ENCODE measurements around the gene C12orf60.

The C12orf60 gene

GRCh38 chr12:14850929-14851663, 47.6 kb downstream of the C12orf60 start:
- Mint-ChIP-seq H3K9me3 (no peaks in the 10 kb centered on the region), H3K36me3 (ENCODE audit: low read depth) (no peaks in the 10 kb centered on the region), H3K27me3 (ENCODE audit: low read depth) (peaks cover 3% of the 10 kb centered on the region), H3K27ac (no peak overlapping the region), H3K4me1 (ENCODE audit: low read depth) (no peaks in the 10 kb centered on the region), H3K4me3 (no peak overlapping the region)
- DNase-seq (ENCODE audit: low spot score), result no peak

GRCh38 chr12:14852880-14853279, 49.4 kb downstream of the C12orf60 start:
- H3K4me3 Mint-ChIP-seq, result no peak overlapping the region
- H3K4me1 Mint-ChIP-seq (ENCODE audit: low read depth), result no peaks in the 10 kb centered on the region
- peaks cover 3% of the 10 kb centered on the region for H3K27me3 Mint-ChIP-seq (ENCODE audit: low read depth)
- no peak overlapping the region for H3K27ac Mint-ChIP-seq
- H3K9me3 Mint-ChIP-seq, result peaks cover 5% of the 10 kb centered on the region
- no peaks in the 10 kb centered on the region for H3K36me3 Mint-ChIP-seq (ENCODE audit: low read depth)
- DNase-seq (ENCODE audit: low spot score), result no peak

- peaks cover 5% of the 10 kb centered on the region for H3K9me3 Mint-ChIP-seq
- H3K4me3 Mint-ChIP-seq, result no peak overlapping the region
- peaks cover 6% of the 10 kb centered on the region for H3K27me3 Mint-ChIP-seq (ENCODE audit: low read depth)
- no peaks in the 10 kb centered on the region for H3K4me1 Mint-ChIP-seq (ENCODE audit: low read depth)
- DNase-seq (ENCODE audit: low spot score), result no peak
- no peaks in the 10 kb centered on the region for H3K36me3 Mint-ChIP-seq (ENCODE audit: low read depth)
- no peak overlapping the region for H3K27ac Mint-ChIP-seq
Measured at GRCh38 chr12:14853961-14854360, 50.5 kb downstream of the C12orf60 start.

- Mint-ChIP-seq H3K9me3 (peaks cover 11% of the 10 kb centered on the region), H3K4me1 (ENCODE audit: low read depth) (no peaks in the 10 kb centered on the region), H3K27ac (no peak overlapping the region), H3K27me3 (ENCODE audit: low read depth) (peaks cover 4% of the 10 kb centered on the region), H3K36me3 (ENCODE audit: low read depth) (no peaks in the 10 kb centered on the region), H3K4me3 (no peak overlapping the region)
- DNase-seq (ENCODE audit: low spot score), result no peak
Measured at GRCh38 chr12:14854586-14855183, 51.2 kb downstream of the C12orf60 start.

GRCh38 chr12:14858513-14858912, 55.0 kb downstream of the C12orf60 start:
- Mint-ChIP-seq H3K9me3 (peaks cover 25% of the 10 kb centered on the region), H3K4me3 (no peak overlapping the region), H3K4me1 (ENCODE audit: low read depth) (peaks cover 1% of the 10 kb centered on the region), H3K27me3 (ENCODE audit: low read depth) (peaks cover 3% of the 10 kb centered on the region), H3K36me3 (ENCODE audit: low read depth) (peaks cover 3% of the 10 kb centered on the region), H3K27ac (no peak overlapping the region)
- no peak for DNase-seq (ENCODE audit: low spot score)

- no peak for DNase-seq (ENCODE audit: low spot score)
- H3K4me1 Mint-ChIP-seq (ENCODE audit: low read depth), result peaks cover 1% of the 10 kb centered on the region
- H3K9me3 Mint-ChIP-seq, result peaks cover 25% of the 10 kb centered on the region
- no peak overlapping the region for H3K27ac Mint-ChIP-seq
- H3K4me3 Mint-ChIP-seq, result no peak overlapping the region
- H3K36me3 Mint-ChIP-seq (ENCODE audit: low read depth), result peaks cover 3% of the 10 kb centered on the region
- peaks cover 9% of the 10 kb centered on the region for H3K27me3 Mint-ChIP-seq (ENCODE audit: low read depth)
Measured at GRCh38 chr12:14860490-14860889, 57.0 kb downstream of the C12orf60 start.

GRCh38 chr12:14868916-14869506, 65.5 kb downstream of the C12orf60 start:
- no peaks in the 10 kb centered on the region for H3K36me3 Mint-ChIP-seq (ENCODE audit: low read depth)
- no peak overlapping the region for H3K27ac Mint-ChIP-seq
- no peak for DNase-seq (ENCODE audit: low spot score)
- no peak overlapping the region for H3K4me3 Mint-ChIP-seq
- no peaks in the 10 kb centered on the region for H3K9me3 Mint-ChIP-seq
- peaks cover 7% of the 10 kb centered on the region for H3K27me3 Mint-ChIP-seq (ENCODE audit: low read depth)
- H3K4me1 Mint-ChIP-seq (ENCODE audit: low read depth), result peaks cover 2% of the 10 kb centered on the region

GRCh38 chr12:14871247-14871646, 67.8 kb downstream of the C12orf60 start:
- Mint-ChIP-seq H3K36me3 (ENCODE audit: low read depth) (no peaks in the 10 kb centered on the region), H3K27ac (no peak overlapping the region), H3K27me3 (ENCODE audit: low read depth) (no peaks in the 10 kb centered on the region)

GRCh38 chr12:14871886-14872285, 68.4 kb downstream of the C12orf60 start:
- no peaks in the 10 kb centered on the region for H3K9me3 Mint-ChIP-seq
- H3K4me3 Mint-ChIP-seq, result no peak overlapping the region
- DNase-seq (ENCODE audit: low spot score), result no peak
- no peaks in the 10 kb centered on the region for H3K27me3 Mint-ChIP-seq (ENCODE audit: low read depth)
- no peak overlapping the region for H3K27ac Mint-ChIP-seq
- H3K4me1 Mint-ChIP-seq (ENCODE audit: low read depth), result peaks cover 2% of the 10 kb centered on the region
- H3K36me3 Mint-ChIP-seq (ENCODE audit: low read depth), result no peaks in the 10 kb centered on the region

More at GRCh38 chr12:14871247-14871646, 67.8 kb downstream of the C12orf60 start:
- Mint-ChIP-seq H3K9me3 (no peaks in the 10 kb centered on the region), H3K4me1 (ENCODE audit: low read depth) (peaks cover 2% of the 10 kb centered on the region), H3K4me3 (no peak overlapping the region)
- DNase-seq (ENCODE audit: low spot score), result no peak

- Mint-ChIP-seq H3K4me3 (no peak overlapping the region), H3K36me3 (ENCODE audit: low read depth) (no peaks in the 10 kb centered on the region), H3K27me3 (ENCODE audit: low read depth) (no peaks in the 10 kb centered on the region), H3K27ac (no peak overlapping the region), H3K4me1 (ENCODE audit: low read depth) (peaks cover 2% of the 10 kb centered on the region), H3K9me3 (no peaks in the 10 kb centered on the region)
- no peak for DNase-seq (ENCODE audit: low spot score)
Measured at GRCh38 chr12:14873440-14874185, 70.1 kb downstream of the C12orf60 start.

Measured in T-helper 2 cell treated with Interferon-gamma antibody and Interleukin-4, amounts not matched to agents 5 μg/mL and 100 μg/mL, for 36 hours (primary cell).